ENCODE measurements around the gene CNR2. TPM values are rescaled to one million over a fixed set of nuclear protein-coding genes. Genes with fewer than 3 reads are reported as not detected.

The CNR2 gene
- total RNA-seq, 1 experiment from 2014 or later, result not detected

DNA sequence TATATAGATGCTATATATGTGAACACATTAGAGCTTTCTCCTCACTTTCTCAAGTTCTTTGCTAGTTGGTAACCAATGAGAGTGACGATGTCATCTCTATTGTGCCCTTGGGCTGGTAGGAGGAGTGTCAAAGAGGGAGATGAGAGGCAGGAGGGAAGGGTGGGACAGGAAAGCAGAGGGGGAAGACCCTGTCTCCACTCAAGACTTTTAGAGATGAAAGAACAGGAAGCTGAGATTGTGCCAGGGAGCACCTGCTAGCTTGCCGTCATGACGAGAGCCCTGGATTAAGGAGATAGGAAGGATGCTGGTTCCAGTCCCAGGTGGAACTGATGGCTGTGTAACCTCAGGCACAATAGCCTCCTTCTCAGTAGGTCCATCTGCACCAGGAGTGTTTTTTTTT is 16.7 kb downstream of the CNR2 start:
- WGBS (ENCODE audit: extremely low coverage, insufficient read length, low lambda C conversion rate), result no CpG with 5 or more reads among the region's 3 CpGs
- Histone ChIP-seq H2BK20ac (ENCODE audit: low read depth, low read length, poor library complexity, severe bottlenecking) (no peak overlapping the region), H3K4me2 (ENCODE audit: insufficient read depth, insufficient read length, low read length) (no peak overlapping the region), H2BK5ac (ENCODE audit: insufficient read length, low read length) (no peak overlapping the region), H4K20me1 (ENCODE audit: control insufficient read depth, insufficient read depth, insufficient read length) (no peaks in the 10 kb centered on the region), H4K5ac (ENCODE audit: insufficient read length, low read depth, low read length) (no peak overlapping the region), H3K14ac (ENCODE audit: insufficient read depth, low read length) (no peak overlapping the region), H3K9me3 (ENCODE audit: control insufficient read depth, low read depth, low read length) (no peaks in the 10 kb centered on the region), H2BK120ac (ENCODE audit: low read depth, low read length, poor library complexity, severe bottlenecking) (no peak overlapping the region), H3K23ac (ENCODE audit: insufficient read length, low read depth, low read length) (no peak overlapping the region), H3K56ac (ENCODE audit: insufficient read length, low read depth, low read length) (no peak overlapping the region), H2BK15ac (ENCODE audit: low read depth, low read length) (no peak overlapping the region), H3K4ac (ENCODE audit: low read depth, low read length) (no peak overlapping the region), H3K27ac (ENCODE audit: insufficient read length, low read depth, low read length) (no peak overlapping the region), H3T11ph (ENCODE audit: low read length) (no peak overlapping the region), H3K79me2 (ENCODE audit: insufficient read depth, low read length) (no peaks in the 10 kb centered on the region), H2AFZ (ENCODE audit: low read length) (no peak overlapping the region), H4K91ac (ENCODE audit: insufficient read length, low read depth, low read length) (no peak overlapping the region), H3K4me1 (ENCODE audit: insufficient read depth, low read length) (no peaks in the 10 kb centered on the region), H2BK12ac (ENCODE audit: insufficient read length, low read depth, low read length) (no peak overlapping the region), H3K79me1 (ENCODE audit: insufficient read depth, low read depth, low read length, poor library complexity, severe bottlenecking) (no peaks in the 10 kb centered on the region), H2AK5ac (ENCODE audit: insufficient read length, low read length) (no peak overlapping the region), H3K18ac (ENCODE audit: insufficient read length, low read depth, low read length) (no peak overlapping the region), H3K23me2 (ENCODE audit: insufficient read length, low read depth, low read length, poor library complexity, severe bottlenecking) (no peaks in the 10 kb centered on the region), H3K9ac (ENCODE audit: extremely low read depth, insufficient read length, low read length) (no peak overlapping the region), H3K27me3 (ENCODE audit: insufficient read depth, low read length) (no peaks in the 10 kb centered on the region), H4K8ac (replicated peaks; ENCODE audit: insufficient read length, low read depth, low read length) (no peak overlapping the region)
- H3K27me3 Mint-ChIP-seq (ENCODE audit: low read depth), result peaks cover 38% of the 10 kb centered on the region
- H3K36me3 Mint-ChIP-seq (ENCODE audit: insufficient read depth in 1 of 3, low read depth in 3 of 3), result no peaks in the 10 kb centered on the region
- peaks cover 5 to 12% of the 10 kb centered on the region in 2 experiments for H3K4me1 Mint-ChIP-seq
- no peak overlapping the region for H3K27ac Mint-ChIP-seq
- TF ChIP-seq, protein P1, sequence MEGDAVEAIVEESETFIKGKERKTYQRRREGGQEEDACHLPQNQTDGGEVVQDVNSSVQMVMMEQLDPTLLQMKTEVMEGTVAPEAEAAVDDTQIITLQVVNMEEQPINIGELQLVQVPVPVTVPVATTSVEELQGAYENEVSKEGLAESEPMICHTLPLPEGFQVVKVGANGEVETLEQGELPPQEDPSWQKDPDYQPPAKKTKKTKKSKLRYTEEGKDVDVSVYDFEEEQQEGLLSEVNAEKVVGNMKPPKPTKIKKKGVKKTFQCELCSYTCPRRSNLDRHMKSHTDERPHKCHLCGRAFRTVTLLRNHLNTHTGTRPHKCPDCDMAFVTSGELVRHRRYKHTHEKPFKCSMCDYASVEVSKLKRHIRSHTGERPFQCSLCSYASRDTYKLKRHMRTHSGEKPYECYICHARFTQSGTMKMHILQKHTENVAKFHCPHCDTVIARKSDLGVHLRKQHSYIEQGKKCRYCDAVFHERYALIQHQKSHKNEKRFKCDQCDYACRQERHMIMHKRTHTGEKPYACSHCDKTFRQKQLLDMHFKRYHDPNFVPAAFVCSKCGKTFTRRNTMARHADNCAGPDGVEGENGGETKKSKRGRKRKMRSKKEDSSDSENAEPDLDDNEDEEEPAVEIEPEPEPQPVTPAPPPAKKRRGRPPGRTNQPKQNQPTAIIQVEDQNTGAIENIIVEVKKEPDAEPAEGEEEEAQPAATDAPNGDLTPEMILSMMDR (conservative IDR thresholded peaks at IDR 0.05), result no peak
- no peaks in the 10 kb centered on the region for H3K9me3 Mint-ChIP-seq
- no peak for DNase-seq
- no peak overlapping the region for H3K4me3 Mint-ChIP-seq
